Muscle layer of duodenum (tissue), 2 donors: ENCODE measurements around the gene TP53I3.
A peak's percentile ranks its signal among the peaks of the same experiment; 100 is the strongest.

Experiments
- H3K27ac ChIP-seq: one replicate; pipeline ENCODE4 v1.7.0; 2013; ENCODE audit warnings: mild to moderate bottlenecking, low read length
- H3K27me3 ChIP-seq: one replicate; pipeline ENCODE4 v1.7.0; 2013; ENCODE audit warnings: low read depth, mild to moderate bottlenecking, control low read depth, low read length
- H3K36me3 ChIP-seq, 2 donors: one replicate each; pipeline ENCODE4 v1.7.0; 2013; ENCODE audit warnings: low read length in 2 of 2, control low read depth in 1 of 2, mild to moderate bottlenecking in 1 of 2; ENCODE audit not compliant: insufficient read depth in 2 of 2, control insufficient read depth in 1 of 2
- H3K4me1 ChIP-seq, 2 donors: one replicate each; pipeline ENCODE4 v1.7.0; 2013; ENCODE audit warnings: low read length in 2 of 2, mild to moderate bottlenecking in 2 of 2, control low read depth in 1 of 2, moderate library complexity in 1 of 2; ENCODE audit not compliant: insufficient read depth in 2 of 2, control insufficient read depth in 1 of 2
- H3K4me3 ChIP-seq, 2 donors: one replicate each; pipeline ENCODE4 v1.7.0; 2013; ENCODE audit warnings: low read length in 2 of 2, low read depth in 1 of 2, mild to moderate bottlenecking in 1 of 2
- H3K9me3 ChIP-seq, 2 donors: one replicate each; pipeline ENCODE4 v1.7.0; 2013; ENCODE audit warnings: low read length in 2 of 2, control low read depth in 1 of 2, mild to moderate bottlenecking in 1 of 2; ENCODE audit not compliant: control insufficient read depth in 1 of 2
- donor health status: healthy.

The TP53I3 gene

GRCh38 chr2:24084386-24085199 is at the start of gene TP53I3:
TP53I3 (minus strand) TSS chr2:24084834; CDS start chr2:24084326, 508 bp downstream.
- Histone ChIP-seq H3K4me3 (peak within 1 kb of the TSS; percentile 72 to 83), H3K36me3 (peaks cover 15 to 24% of the 10 kb centered on the region in 2 donors), H3K27me3 (no peaks in the 10 kb centered on the region), H3K4me1 (peaks cover 7 to 20% of the 10 kb centered on the region in 2 donors), H3K9me3 (no peaks in the 10 kb centered on the region), H3K27ac (peak within 1 kb of the TSS; percentile 90)

- H3K36me3 ChIP-seq = no peaks in the 10 kb centered on the region
- no peaks in the 10 kb centered on the region for H3K4me1 ChIP-seq
- no peak overlapping the region for H3K27ac ChIP-seq
- no peak overlapping the region for H3K4me3 ChIP-seq
- peaks cover 3 to 5% of the 10 kb centered on the region in 2 donors for H3K9me3 ChIP-seq
- H3K27me3 ChIP-seq = no peaks in the 10 kb centered on the region
Measured at GRCh38 chr2:24132543-24132942, 47.9 kb upstream of the TP53I3 start.

GRCh38 chr2:24125956-24126355 is 41.3 kb upstream of the TP53I3 start:
- Histone ChIP-seq H3K9me3 (no peaks in the 10 kb centered on the region), H3K27ac (no peak overlapping the region), H3K4me3 (no peak overlapping the region), H3K4me1 (peaks cover 0 to 16% of the 10 kb centered on the region in 2 donors), H3K36me3 (no peaks in the 10 kb centered on the region), H3K27me3 (no peaks in the 10 kb centered on the region)

- H3K4me1 ChIP-seq = peaks cover 0 to 16% of the 10 kb centered on the region in 2 donors
- no peaks in the 10 kb centered on the region for H3K27me3 ChIP-seq
- no peaks in the 10 kb centered on the region for H3K9me3 ChIP-seq
- no peaks in the 10 kb centered on the region for H3K36me3 ChIP-seq
- H3K4me3 ChIP-seq = peak overlapping the region; percentile 61 to 74
- peak overlapping the region; percentile 65 for H3K27ac ChIP-seq
Measured at GRCh38 chr2:24123922-24124580, 39.4 kb upstream of the TP53I3 start.

GRCh38 chr2:24123195-24123921 is 38.7 kb upstream of the TP53I3 start, which contains the start of the genes FAM228B and PFN4:
FAM228B (plus strand) TSS chr2:24123469; CDS start chr2:24124362, 893 bp downstream.
PFN4 (minus strand) TSS chr2:24123334; CDS start chr2:24122535, 799 bp downstream.
- Histone ChIP-seq H3K27ac (peak within 1 kb of the TSS; percentile 65), H3K27me3 (no peaks in the 10 kb centered on the region), H3K4me1 (peaks cover 0 to 16% of the 10 kb centered on the region in 2 donors), H3K36me3 (no peaks in the 10 kb centered on the region), H3K4me3 (peak within 1 kb of the TSS; percentile 63 to 74), H3K9me3 (no peaks in the 10 kb centered on the region)

- Histone ChIP-seq H3K27me3 (no peaks in the 10 kb centered on the region), H3K4me1 (peaks cover 0 to 16% of the 10 kb centered on the region in 2 donors), H3K4me3 (peak overlapping the region; percentile 63 to 74), H3K36me3 (no peaks in the 10 kb centered on the region), H3K27ac (peak overlapping the region; percentile 57), H3K9me3 (no peaks in the 10 kb centered on the region)
Measured at GRCh38 chr2:24122366-24123194, 37.9 kb upstream of the TP53I3 start.

- H3K36me3 ChIP-seq = peaks cover 0 to 1% of the 10 kb centered on the region in 2 donors
- no peak overlapping the region for H3K4me3 ChIP-seq
- no peaks in the 10 kb centered on the region for H3K27me3 ChIP-seq
- peaks cover 0 to 16% of the 10 kb centered on the region in 2 donors for H3K4me1 ChIP-seq
- no peak overlapping the region for H3K27ac ChIP-seq
- H3K9me3 ChIP-seq = no peaks in the 10 kb centered on the region
Measured at GRCh38 chr2:24121469-24121868, 36.8 kb upstream of the TP53I3 start.

- H3K4me3 ChIP-seq = no peak overlapping the region
- peaks cover 0 to 5% of the 10 kb centered on the region in 2 donors for H3K36me3 ChIP-seq
- no peak overlapping the region for H3K27ac ChIP-seq
- no peaks in the 10 kb centered on the region for H3K9me3 ChIP-seq
- no peaks in the 10 kb centered on the region for H3K27me3 ChIP-seq
- peaks cover 0 to 16% of the 10 kb centered on the region in 2 donors for H3K4me1 ChIP-seq
Measured at GRCh38 chr2:24121066-24121465, 36.4 kb upstream of the TP53I3 start.

GRCh38 chr2:24117902-24118301 is 33.3 kb upstream of the TP53I3 start:
- Histone ChIP-seq H3K36me3 (peaks cover 0 to 22% of the 10 kb centered on the region in 2 donors), H3K27me3 (no peaks in the 10 kb centered on the region), H3K4me1 (peaks cover 0 to 4% of the 10 kb centered on the region in 2 donors), H3K27ac (no peak overlapping the region), H3K9me3 (peaks cover 0 to 7% of the 10 kb centered on the region in 2 donors), H3K4me3 (no peak overlapping the region)

GRCh38 chr2:24115057-24115456 is 30.4 kb upstream of the TP53I3 start:
- no peaks in the 10 kb centered on the region for H3K4me1 ChIP-seq
- H3K27me3 ChIP-seq = no peaks in the 10 kb centered on the region
- H3K36me3 ChIP-seq = peaks cover 0 to 22% of the 10 kb centered on the region in 2 donors
- no peak overlapping the region for H3K4me3 ChIP-seq
- no peak overlapping the region for H3K27ac ChIP-seq
- peaks cover 0 to 7% of the 10 kb centered on the region in 2 donors for H3K9me3 ChIP-seq
